ENCODE results near the gene AKAP13. TPM values are rescaled to one million over a fixed set of nuclear protein-coding genes. Genes with fewer than 3 reads are reported as not detected.
A peak's percentile ranks its signal among the peaks of the same experiment; 100 is the strongest.

Gene AKAP13
- total RNA-seq, 2 experiments from 2014 or later, result 282 to 304 TPM

- intact Hi-C loops (cut with DNase I, micrococcal nuclease), result loop anchor here (2.0 to 10.0 kb wide), 3 partner anchors 31 to 323 kb away; no protein-coding TSS in a partner anchor
- no peak for TF ChIP-seq CTCF (IDR thresholded peaks at IDR 0.05)
- Histone ChIP-seq H3K36me3 (ENCODE audit: insufficient read depth, low read length) (no peaks in the 10 kb centered on the region), H3K27ac (ENCODE audit: low read depth in 1 of 2, low read length in 2 of 2) (no peak overlapping the region), H3K4me1 (ENCODE audit: insufficient read depth, low read length) (peaks cover 36% of the 10 kb centered on the region), H3K4me3 (ENCODE audit: low read length) (peak overlapping the region; percentile 67), H3K27me3 (ENCODE audit: control insufficient read depth in 1 of 2, insufficient read depth in 2 of 2, low read length in 2 of 2) (no peaks in the 10 kb centered on the region), H3K9me3 (ENCODE audit: control insufficient read depth in 1 of 2, insufficient read depth in 1 of 2, low read length in 2 of 2) (no peaks in the 10 kb centered on the region)
- ATAC-seq (ENCODE audit: poor library complexity) (no peak), DNase-seq (peak in 1 of 14 experiments; percentile 10)
- Mint-ChIP-seq H3K4me3 (peak overlapping the region; percentile 82), H3K27me3 (no peaks in the 10 kb centered on the region), H3K27ac (peak overlapping the region; percentile 76), H3K4me1 (ENCODE audit: low read depth) (peaks cover 52% of the 10 kb centered on the region), H3K36me3 (ENCODE audit: low read depth) (peaks cover 11% of the 10 kb centered on the region), H3K9me3 (no peaks in the 10 kb centered on the region)
- ChIA-PET CTCF (interaction anchor here (1.2 to 2.1 kb wide), 4 partner anchors 32 to 86 kb away, joined by 3 to 12 read pairs (median 5); no protein-coding TSS in a partner anchor), POLR2A (interaction anchor here (0.7 to 3.6 kb wide), 6 partner anchors 19 to 760 kb away, joined by 3 to 70 read pairs (median 10); no protein-coding TSS in a partner anchor)
These were observed 1.7 kb downstream of the AKAP13 start for GRCh38 chr15:85381850-85382751.

GRCh38 chr15:85382942-85383341 lies 2.5 kb downstream of the AKAP13 start:
- Histone ChIP-seq H3K36me3 (ENCODE audit: insufficient read depth, low read length) (no peaks in the 10 kb centered on the region), H3K27ac (ENCODE audit: low read depth in 1 of 2, low read length in 2 of 2) (no peak overlapping the region), H3K4me3 (ENCODE audit: low read length) (no peak overlapping the region), H3K27me3 (ENCODE audit: control insufficient read depth in 1 of 2, insufficient read depth in 2 of 2, low read length in 2 of 2) (no peaks in the 10 kb centered on the region), H3K9me3 (ENCODE audit: control insufficient read depth in 1 of 2, insufficient read depth in 1 of 2, low read length in 2 of 2) (no peaks in the 10 kb centered on the region), H3K4me1 (ENCODE audit: insufficient read depth, low read length) (peaks cover 41% of the 10 kb centered on the region)
- DNase-seq, result no peak
- H3K36me3 Mint-ChIP-seq (ENCODE audit: low read depth), result peaks cover 16% of the 10 kb centered on the region
- ATAC-seq (ENCODE audit: poor library complexity), result no peak
- H3K27me3 Mint-ChIP-seq, result no peaks in the 10 kb centered on the region
- ChIA-PET POLR2A (interaction anchor here (0.7 to 1.9 kb wide), 5 partner anchors 10 to 761 kb away, joined by 3 to 9 read pairs (median 5); no protein-coding TSS in a partner anchor), CTCF (interaction anchor here (0.6 to 2.1 kb wide), 3 partner anchors 23 to 86 kb away, joined by 3 to 12 read pairs (median 6); no protein-coding TSS in a partner anchor)
- no peaks in the 10 kb centered on the region for H3K9me3 Mint-ChIP-seq
- H3K4me3 Mint-ChIP-seq, result peak overlapping the region; percentile 64
- peaks cover 59% of the 10 kb centered on the region for H3K4me1 Mint-ChIP-seq (ENCODE audit: low read depth)
- TF ChIP-seq CTCF (IDR thresholded peaks at IDR 0.05), result no peak
- intact Hi-C loops (cut with DNase I, micrococcal nuclease), result loop anchor here (5.0 to 10.0 kb wide), 2 partner anchors 51 to 322 kb away; no protein-coding TSS in a partner anchor
- peak overlapping the region; percentile 76 for H3K27ac Mint-ChIP-seq

- no peak overlapping the region for H3K27ac ChIP-seq (ENCODE audit: low read depth in 1 of 2, low read length in 2 of 2)
- H3K27me3 ChIP-seq (ENCODE audit: control insufficient read depth in 1 of 2, insufficient read depth in 2 of 2, low read length in 2 of 2), result no peaks in the 10 kb centered on the region
- peaks cover 60% of the 10 kb centered on the region for H3K4me1 Mint-ChIP-seq (ENCODE audit: low read depth)
- no peaks in the 10 kb centered on the region for H3K27me3 Mint-ChIP-seq
- H3K9me3 ChIP-seq (ENCODE audit: control insufficient read depth in 1 of 2, insufficient read depth in 1 of 2, low read length in 2 of 2), result no peaks in the 10 kb centered on the region
- DNase-seq (peak in 1 of 14 experiments; percentile 22), ATAC-seq (ENCODE audit: poor library complexity) (no peak)
- peaks cover 38% of the 10 kb centered on the region for H3K4me1 ChIP-seq (ENCODE audit: insufficient read depth, low read length)
- H3K36me3 Mint-ChIP-seq (ENCODE audit: low read depth), result peaks cover 16% of the 10 kb centered on the region
- no peaks in the 10 kb centered on the region for H3K9me3 Mint-ChIP-seq
- H3K4me3 ChIP-seq (ENCODE audit: low read length), result no peak overlapping the region
- ChIA-PET POLR2A (interaction anchor here (0.7 to 1.9 kb wide), 6 partner anchors 9 to 54 kb away, joined by 3 to 9 read pairs (median 4); no protein-coding TSS in a partner anchor), CTCF (interaction anchor here (0.6 to 2.1 kb wide), 2 partner anchors 23 to 87 kb away, joined by 3 to 12 read pairs; no protein-coding TSS in a partner anchor)
- TF ChIP-seq CTCF (IDR thresholded peaks at IDR 0.05), result no peak
- peak overlapping the region; percentile 64 for H3K4me3 Mint-ChIP-seq
- H3K36me3 ChIP-seq (ENCODE audit: insufficient read depth, low read length), result no peaks in the 10 kb centered on the region
- intact Hi-C loops (cut with DNase I, micrococcal nuclease), result loop anchor here (5.0 to 10.0 kb wide), 2 partner anchors 51 to 321 kb away; no protein-coding TSS in a partner anchor
- H3K27ac Mint-ChIP-seq, result peak overlapping the region; percentile 53
These were observed 3.2 kb downstream of the AKAP13 start for GRCh38 chr15:85383470-85384148.
